Neuronal stem cell (in vitro differentiated cells): ENCODE results near the gene GLRX5.

Source experiments
- DNase-seq: peaks from one replicate; pipeline ENCODE4 v3.0.0-alpha.2; 2013; ENCODE audit warnings: low spot score
- H2AFZ ChIP-seq: one replicate; pipeline ENCODE4 v1.6.1; 2013; ENCODE audit warnings: mild to moderate bottlenecking, low read length, inconsistent platforms
- H2AK5ac ChIP-seq: 2 replicates; pipeline ENCODE4 v1.6.1; 2013; ENCODE audit warnings: low read depth, mild to moderate bottlenecking, inconsistent platforms, low read length, moderate library complexity, mixed read lengths
- H2BK120ac ChIP-seq: 2 replicates; pipeline ENCODE4 v1.6.1; 2013; ENCODE audit warnings: low read depth, mild to moderate bottlenecking, inconsistent platforms, low read length, moderate library complexity, mixed read lengths
- H2BK12ac ChIP-seq: one replicate; pipeline ENCODE4 v1.6.1; 2013; ENCODE audit warnings: low read length, inconsistent platforms
- H2BK15ac ChIP-seq: 2 replicates; pipeline ENCODE4 v1.6.1; 2013; ENCODE audit warnings: mild to moderate bottlenecking, low read length, inconsistent platforms, mixed read lengths
- H2BK5ac ChIP-seq: one replicate; pipeline ENCODE4 v1.6.1; 2013; ENCODE audit warnings: inconsistent platforms, mild to moderate bottlenecking, low read length, moderate library complexity
- H3K14ac ChIP-seq: one replicate; pipeline ENCODE4 v1.6.1; 2013; ENCODE audit warnings: low read length, inconsistent platforms
- H3K18ac ChIP-seq: 2 replicates; pipeline ENCODE4 v1.6.1; 2013; ENCODE audit warnings: low read length, inconsistent platforms
- H3K23ac ChIP-seq: 2 replicates; pipeline ENCODE4 v1.6.1; 2013; ENCODE audit warnings: low read depth, mild to moderate bottlenecking, mixed read lengths, low read length, inconsistent platforms; ENCODE audit not compliant: poor library complexity
- H3K27ac ChIP-seq: replicated peaks from 3 replicates; pipeline ENCODE4 v1.5.1; 2013; ENCODE audit warnings: low read length, inconsistent platforms
- H3K27me3 ChIP-seq, 3 experiments: 2 replicates each; pipeline ENCODE4 v1.6.1; 2013; ENCODE audit warnings: low read length in 3 of 3, mild to moderate bottlenecking in 2 of 3, inconsistent platforms in 1 of 3, low read depth in 1 of 3, mixed read lengths in 1 of 3, moderate library complexity in 1 of 3; ENCODE audit not compliant: control insufficient read depth in 3 of 3, insufficient read depth in 3 of 3
- H3K36me3 ChIP-seq, 2 donors: replicated peaks in 1 of 2; 2 replicates each; pipeline ENCODE4 v1.6.1; 2013; ENCODE audit warnings: low read length in 2 of 2; ENCODE audit not compliant: control insufficient read depth in 2 of 2, insufficient read depth in 2 of 2
- H3K4ac ChIP-seq: 2 replicates; pipeline ENCODE4 v1.6.1; 2013; ENCODE audit warnings: inconsistent platforms, mild to moderate bottlenecking, low read length, moderate library complexity
- H3K4me1 ChIP-seq, 2 donors: 1 replicate in 1 of 2; 2 replicates in 1 of 2; pipeline ENCODE4 v1.6.1; 2013; ENCODE audit warnings: low read length in 2 of 2, low read depth in 1 of 2; ENCODE audit not compliant: control insufficient read depth in 2 of 2, insufficient read depth in 1 of 2
- H3K4me2 ChIP-seq: one replicate; pipeline ENCODE4 v1.6.1; 2013; ENCODE audit warnings: mild to moderate bottlenecking, low read length, inconsistent platforms; ENCODE audit not compliant: insufficient read depth, poor library complexity, severe bottlenecking
- H3K4me3 ChIP-seq, 2 donors: 2 replicates each; pipeline ENCODE4 v1.5.1; 2013; ENCODE audit warnings: low read length in 2 of 2, mild to moderate bottlenecking in 2 of 2, inconsistent platforms in 1 of 2, moderate library complexity in 1 of 2
- H3K79me1 ChIP-seq: one replicate; pipeline ENCODE4 v1.6.1; 2013; ENCODE audit warnings: low read depth, mild to moderate bottlenecking, inconsistent platforms, low read length, moderate library complexity
- H3K9ac ChIP-seq: one replicate; pipeline ENCODE4 v1.6.1; 2013; ENCODE audit warnings: mild to moderate bottlenecking, low read depth, low read length, inconsistent platforms; ENCODE audit not compliant: poor library complexity
- H3K9me3 ChIP-seq, 2 donors: replicated peaks in 1 of 2; 2 replicates each; pipeline versions ENCODE3 to v1.6.1; 2013; ENCODE audit warnings: low read length in 2 of 2, mild to moderate bottlenecking in 2 of 2, inconsistent platforms in 1 of 2, low read depth in 1 of 2, mixed read lengths in 1 of 2, moderate library complexity in 1 of 2; ENCODE audit not compliant: control insufficient read depth in 2 of 2, insufficient read depth in 1 of 2
- H4K8ac ChIP-seq: one replicate; pipeline ENCODE4 v1.6.1; 2013; ENCODE audit warnings: low read depth, mild to moderate bottlenecking, inconsistent platforms, low read length, moderate library complexity
- H4K91ac ChIP-seq: one replicate; pipeline ENCODE4 v1.6.1; 2013; ENCODE audit warnings: low read length, low read depth, mild to moderate bottlenecking, inconsistent platforms; ENCODE audit not compliant: poor library complexity
- WGBS, 2 donors: extraction: QIAGEN DNeasy Blood & Tissue Kit; methylation state at CpG; one replicate each; pipeline ENCODE4 v1.1.7; 2013; ENCODE audit warnings: missing lambda C conversion rate in 2 of 2, mixed read lengths in 1 of 2; ENCODE audit not compliant: insufficient read length in 2 of 2, insufficient replicate concordance in 1 of 2; ENCODE audit errors: extremely low coverage in 2 of 2; 5-methylcytosine and 5-hydroxymethylcytosine counted together

GLRX5 gene

GRCh38 chr14:95530473-95531276 lies 4.2 kb upstream of the GLRX5 start:
- H3K4me1 ChIP-seq, result peaks cover 5 to 13% of the 10 kb centered on the region in 2 donors
- H3K79me1 ChIP-seq, result peaks cover 7% of the 10 kb centered on the region
- no peak overlapping the region for H3K4ac ChIP-seq
- no peaks in the 10 kb centered on the region for H3K27me3 ChIP-seq
- H3K23ac ChIP-seq, result no peak overlapping the region
- no peak overlapping the region for H2BK120ac ChIP-seq
- H2AK5ac ChIP-seq, result no peak overlapping the region
- H2BK15ac ChIP-seq, result no peak overlapping the region
- H3K36me3 ChIP-seq, result peaks cover 2 to 42% of the 10 kb centered on the region in 2 donors
- no peak overlapping the region for H2AFZ ChIP-seq
- DNase-seq, result no peak
- no peak overlapping the region for H3K14ac ChIP-seq
- no peak overlapping the region for H3K4me2 ChIP-seq
- no peak overlapping the region for H3K18ac ChIP-seq
- H3K4me3 ChIP-seq, result no peak overlapping the region
- H4K91ac ChIP-seq, result peak overlapping the region; percentile 5
- no peaks in the 10 kb centered on the region for H3K9me3 ChIP-seq
- H2BK5ac ChIP-seq, result no peak overlapping the region
- H4K8ac ChIP-seq, result no peak overlapping the region
- no peak overlapping the region for H3K9ac ChIP-seq
- H3K27ac ChIP-seq, result no peak overlapping the region
- WGBS, 2 donors, result no CpG with 5 or more reads among the region's 13 CpGs
- H2BK12ac ChIP-seq, result no peak overlapping the region

GRCh38 chr14:95531473-95531872 lies 3.4 kb upstream of the GLRX5 start:
- peaks cover 2 to 42% of the 10 kb centered on the region in 2 donors for H3K36me3 ChIP-seq
- no peak overlapping the region for H3K14ac ChIP-seq
- WGBS, 2 donors, result no CpG with 5 or more reads among the region's 3 CpGs

GRCh38 chr14:95531969-95532368 lies 2.9 kb upstream of the GLRX5 start:
- peaks cover 12% of the 10 kb centered on the region for H3K79me1 ChIP-seq
- no peak overlapping the region for H2AK5ac ChIP-seq
- no peak overlapping the region for H3K27ac ChIP-seq
- WGBS, 2 donors, result no CpG with 5 or more reads among the region's 3 CpGs
- H3K4ac ChIP-seq, result no peak overlapping the region
- no peak overlapping the region for H2BK5ac ChIP-seq
- no peak overlapping the region for H2BK12ac ChIP-seq
- H3K14ac ChIP-seq, result no peak overlapping the region
- no peak overlapping the region for H3K23ac ChIP-seq
- H3K36me3 ChIP-seq, result peaks cover 2 to 42% of the 10 kb centered on the region in 2 donors
- H4K8ac ChIP-seq, result no peak overlapping the region
- H4K91ac ChIP-seq, result no peak overlapping the region
- DNase-seq, result no peak
- H2BK15ac ChIP-seq, result no peak overlapping the region
- no peaks in the 10 kb centered on the region for H3K27me3 ChIP-seq
- no peak overlapping the region for H2AFZ ChIP-seq
- no peak overlapping the region for H2BK120ac ChIP-seq
- no peaks in the 10 kb centered on the region for H3K9me3 ChIP-seq
- H3K4me2 ChIP-seq, result no peak overlapping the region
- H3K4me1 ChIP-seq, result peaks cover 14 to 23% of the 10 kb centered on the region in 2 donors
- peak overlapping the region in 1 of 2 donors; percentile 78 for H3K4me3 ChIP-seq
- H3K18ac ChIP-seq, result no peak overlapping the region
- H3K9ac ChIP-seq, result no peak overlapping the region

More at GRCh38 chr14:95531473-95531872, 3.4 kb upstream of the GLRX5 start:
- H3K9me3 ChIP-seq, result no peaks in the 10 kb centered on the region
- H2AFZ ChIP-seq, result no peak overlapping the region
- H4K8ac ChIP-seq, result no peak overlapping the region
- no peak overlapping the region for H3K18ac ChIP-seq
- H2BK12ac ChIP-seq, result no peak overlapping the region
- no peak overlapping the region for H3K27ac ChIP-seq
- H2BK120ac ChIP-seq, result no peak overlapping the region
- no peak overlapping the region for H4K91ac ChIP-seq
- no peak overlapping the region for H3K4me3 ChIP-seq
- H2AK5ac ChIP-seq, result no peak overlapping the region
- no peak overlapping the region for H3K23ac ChIP-seq
- H3K27me3 ChIP-seq, result no peaks in the 10 kb centered on the region
- H2BK5ac ChIP-seq, result no peak overlapping the region
- peaks cover 12% of the 10 kb centered on the region for H3K79me1 ChIP-seq
- no peak overlapping the region for H3K4me2 ChIP-seq
- H3K4me1 ChIP-seq, result peaks cover 11 to 18% of the 10 kb centered on the region in 2 donors
- DNase-seq, result no peak
- no peak overlapping the region for H3K9ac ChIP-seq
- no peak overlapping the region for H3K4ac ChIP-seq
- H2BK15ac ChIP-seq, result no peak overlapping the region

GRCh38 chr14:95533391-95533821 lies 1.4 kb upstream of the GLRX5 start:
- Histone ChIP-seq H3K79me1 (peaks cover 12% of the 10 kb centered on the region), H4K91ac (no peak overlapping the region), H2BK12ac (no peak overlapping the region), H3K23ac (no peak overlapping the region), H3K18ac (no peak overlapping the region), H3K4me3 (peak overlapping the region; percentile 78 to 97), H2BK120ac (no peak overlapping the region), H2AK5ac (no peak overlapping the region), H3K9ac (no peak overlapping the region), H2AFZ (peak overlapping the region; percentile 90), H4K8ac (no peak overlapping the region), H3K4ac (no peak overlapping the region), H3K14ac (no peak overlapping the region), H2BK15ac (no peak overlapping the region), H3K36me3 (peaks cover 2 to 42% of the 10 kb centered on the region in 2 donors), H3K4me2 (peak overlapping the region; percentile 76), H3K9me3 (no peaks in the 10 kb centered on the region), H3K4me1 (peaks cover 20 to 33% of the 10 kb centered on the region in 2 donors), H3K27me3 (no peaks in the 10 kb centered on the region), H2BK5ac (no peak overlapping the region), H3K27ac (no peak overlapping the region)
- DNase-seq, result no peak
- no CpG with 5 or more reads among the region's 10 CpGs for WGBS, 2 donors
